GM18873 (cell line): ENCODE results near the gene PRMT7.

Experiments
- ATAC-seq: cut with Tn5 transposase; IDR thresholded peaks from one replicate; pipeline ENCODE4 v1.9.1; 2021; ENCODE audit warnings: mild to moderate bottlenecking, moderate library complexity, moderate number of reproducible peaks; ENCODE audit not compliant: unreplicated experiment, low FRiP score

Gene PRMT7

GRCh38 chr16:68372381-68372720 is 61.5 kb downstream of the PRMT7 start:
- ATAC-seq = no peak

DNA sequence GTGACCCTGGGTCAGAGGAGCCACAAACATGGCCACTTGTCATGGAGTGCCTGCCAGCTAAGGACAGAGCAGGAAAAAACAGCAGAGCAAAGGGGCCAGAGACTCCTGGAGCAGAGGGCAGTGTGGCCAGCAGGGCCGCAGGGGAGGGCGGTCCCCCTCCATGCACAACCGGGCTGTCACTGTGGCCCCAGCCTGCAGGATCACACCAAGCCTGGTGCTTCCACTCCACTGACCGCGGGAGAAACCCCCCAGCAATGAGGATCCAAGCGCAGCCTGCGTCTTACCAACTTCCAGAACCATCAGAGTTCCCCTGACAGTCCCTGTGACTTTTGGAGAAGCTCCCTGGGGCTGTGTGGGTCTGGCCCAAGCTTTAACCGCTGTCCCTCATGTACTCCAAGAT is 62.0 kb downstream of the PRMT7 start:
- no peak for ATAC-seq

DNA sequence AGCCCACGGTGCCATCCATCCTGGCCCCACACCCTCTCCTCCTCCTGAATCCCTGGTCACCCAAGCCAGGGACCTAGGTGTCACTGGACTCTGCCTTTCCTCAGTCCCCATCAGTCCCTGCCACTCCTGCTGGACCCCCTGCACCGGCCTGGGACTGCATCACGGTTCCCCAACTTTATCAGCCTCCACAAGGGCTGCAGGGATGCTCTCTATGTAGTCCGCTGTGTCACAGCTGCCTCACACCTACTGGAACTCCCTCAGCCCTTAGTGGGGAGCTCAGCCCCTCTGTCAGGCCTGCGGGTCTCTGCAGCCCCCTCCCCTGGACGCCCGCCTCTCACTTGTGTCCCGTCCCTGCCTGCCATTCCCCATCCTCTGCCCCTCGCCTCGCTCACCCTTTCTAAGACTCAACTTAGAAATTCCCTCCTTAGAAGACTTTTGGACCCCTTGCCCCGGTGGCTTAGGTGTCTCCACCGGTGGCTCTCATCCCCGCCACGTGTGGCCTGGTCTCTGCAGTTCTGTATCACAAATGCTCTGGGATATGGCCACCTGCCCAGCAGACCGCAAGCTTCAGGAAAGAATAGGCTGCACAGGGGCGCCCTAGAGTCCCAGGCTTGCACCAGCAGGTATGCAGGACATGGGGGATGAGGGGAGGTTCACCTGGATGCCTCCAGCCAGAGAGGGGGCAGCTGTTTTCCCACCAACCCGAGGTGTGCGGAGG is 62.9 kb downstream of the PRMT7 start:
- ATAC-seq = no peak

DNA sequence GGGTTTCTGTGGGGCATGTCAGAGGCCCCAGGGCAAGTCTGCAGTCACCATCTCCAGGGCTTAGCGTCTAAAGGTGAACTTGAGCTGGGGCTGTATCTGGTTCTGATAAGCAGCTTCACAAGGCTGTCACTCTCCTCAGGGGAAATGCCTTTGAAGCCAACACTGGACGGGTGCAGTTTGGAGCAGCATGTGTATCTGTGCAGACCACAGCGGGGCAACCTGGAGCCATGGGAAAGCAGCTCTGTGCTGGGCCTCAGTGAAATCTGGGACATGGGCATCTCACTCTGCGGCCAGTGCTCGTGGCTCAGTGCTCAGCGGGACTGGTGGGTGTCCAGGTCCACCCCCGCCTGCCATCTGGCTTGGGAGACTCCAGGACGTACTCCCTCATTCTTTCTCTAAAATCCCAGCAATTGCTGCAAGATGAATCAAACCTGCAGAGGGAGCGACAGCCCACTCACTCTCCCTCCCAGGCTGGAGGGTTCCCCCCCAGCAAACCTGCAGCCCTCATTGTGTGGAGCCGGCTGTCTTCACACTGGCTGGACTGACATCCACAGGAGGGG is 63.5 kb downstream of the PRMT7 start:
- no peak for ATAC-seq

- no peak for ATAC-seq
Observed at GRCh38 chr16:68374961-68375660, 64.3 kb downstream of the PRMT7 start.

DNA sequence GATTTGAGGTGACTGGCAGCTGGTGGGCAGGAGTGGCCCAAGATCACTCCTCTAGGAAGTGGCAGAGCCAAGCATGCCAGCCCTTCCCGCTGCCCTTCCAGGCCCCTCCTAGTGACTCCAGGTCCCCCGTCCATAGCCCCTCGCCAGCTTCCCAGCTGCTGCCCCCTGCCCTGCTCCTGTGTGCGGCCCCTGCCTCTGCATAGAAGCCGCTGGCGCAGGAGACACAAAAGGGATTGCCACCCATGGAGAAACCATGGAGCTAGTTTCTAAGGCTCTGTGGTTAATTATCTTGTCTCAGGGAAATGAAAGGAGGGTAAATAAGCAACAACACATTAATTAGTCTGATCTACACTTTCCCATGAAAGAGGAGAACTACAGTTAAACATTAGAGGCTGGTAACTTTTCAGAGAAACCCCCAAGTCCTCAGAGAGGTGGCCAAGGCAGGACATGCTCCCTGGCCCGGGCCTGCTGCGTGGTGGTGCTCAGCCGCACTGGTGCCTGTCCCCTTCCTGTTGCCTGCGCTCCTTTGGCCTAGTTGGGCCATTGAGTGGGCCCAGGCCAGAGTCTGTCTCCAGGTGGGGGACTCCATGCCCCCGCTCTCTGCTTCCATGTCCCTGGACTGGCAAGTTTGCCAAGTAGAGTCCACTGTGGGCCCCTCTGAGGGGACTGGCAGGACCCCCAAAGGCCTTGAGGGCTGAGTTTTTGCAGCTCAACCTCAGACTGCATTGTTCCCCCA is 65.2 kb downstream of the PRMT7 start:
- no peak for ATAC-seq

DNA sequence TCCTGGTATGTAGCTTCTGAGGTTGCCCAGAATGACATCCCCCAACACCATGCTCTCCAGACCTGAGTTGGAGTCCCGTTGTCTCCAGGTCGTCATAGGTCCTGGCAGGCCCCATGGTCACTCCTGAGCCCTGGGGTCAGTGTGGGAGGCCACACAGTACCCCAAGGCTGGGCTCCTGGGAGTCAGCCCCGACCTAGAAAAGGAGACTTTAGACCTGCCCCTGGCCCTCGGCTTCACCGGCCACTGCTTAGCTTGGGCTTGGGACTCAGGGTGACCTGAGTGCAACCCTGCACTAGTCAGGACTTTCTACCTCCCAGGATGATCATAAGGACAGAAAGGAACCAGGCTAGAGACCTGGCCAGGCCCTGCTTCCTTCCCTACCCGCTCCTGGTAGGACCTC is 65.8 kb downstream of the PRMT7 start:
- no peak for ATAC-seq

DNA sequence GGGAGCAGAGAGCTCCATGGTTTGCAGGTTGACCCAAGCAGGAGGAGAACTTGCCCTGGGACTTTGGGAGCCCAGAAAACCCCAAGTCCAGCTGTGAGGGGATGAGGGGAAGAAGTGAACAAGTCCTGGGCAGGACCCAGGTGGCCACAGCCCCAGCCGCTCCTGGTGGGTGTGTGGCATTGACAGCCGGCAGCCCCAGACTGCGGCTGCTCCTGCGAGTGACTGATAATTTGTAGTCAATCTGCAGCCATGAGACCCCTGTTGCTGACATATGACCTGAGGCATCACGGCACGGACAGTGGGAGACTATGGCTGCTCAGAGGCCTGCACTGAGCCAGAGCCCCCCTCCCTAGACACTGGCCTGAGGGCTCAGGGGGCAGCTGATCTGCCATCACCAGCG is 66.4 kb downstream of the PRMT7 start:
- no peak for ATAC-seq

DNA sequence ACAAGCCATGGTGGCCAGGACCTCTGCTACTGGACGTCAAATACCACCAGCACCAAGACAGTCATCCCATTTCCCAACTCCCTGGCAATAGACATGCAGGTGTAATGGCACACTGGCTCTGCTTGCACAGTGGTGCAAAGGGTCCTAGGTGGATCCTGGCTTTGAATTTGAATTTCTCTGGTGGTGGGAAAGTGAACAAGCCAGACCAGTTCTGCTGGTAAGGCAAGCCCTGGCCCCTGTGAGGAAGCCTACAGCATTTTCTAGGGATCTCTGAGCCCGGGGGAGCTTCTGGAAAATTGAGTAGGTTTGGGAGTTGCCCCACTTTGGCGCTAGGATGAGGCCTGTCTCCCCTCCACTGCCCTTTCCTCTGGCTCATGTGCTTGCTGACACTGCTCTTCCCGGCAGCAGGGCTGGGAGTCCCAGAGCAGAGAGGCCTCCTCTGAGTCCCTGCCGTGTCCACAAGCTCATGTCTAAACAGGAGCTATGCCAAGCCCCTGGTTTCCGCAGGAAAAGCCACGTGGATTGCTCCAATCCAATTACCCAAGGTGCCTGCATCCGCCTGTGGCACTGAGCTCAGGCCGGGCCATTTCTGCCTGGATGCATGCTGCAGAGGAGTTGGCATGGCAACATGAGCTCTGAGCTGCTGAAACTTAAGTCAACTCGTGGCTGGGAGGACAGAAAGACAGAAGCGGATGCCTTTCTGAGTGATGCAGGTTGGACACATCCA is 67.0 kb downstream of the PRMT7 start:
- ATAC-seq = no peak

DNA sequence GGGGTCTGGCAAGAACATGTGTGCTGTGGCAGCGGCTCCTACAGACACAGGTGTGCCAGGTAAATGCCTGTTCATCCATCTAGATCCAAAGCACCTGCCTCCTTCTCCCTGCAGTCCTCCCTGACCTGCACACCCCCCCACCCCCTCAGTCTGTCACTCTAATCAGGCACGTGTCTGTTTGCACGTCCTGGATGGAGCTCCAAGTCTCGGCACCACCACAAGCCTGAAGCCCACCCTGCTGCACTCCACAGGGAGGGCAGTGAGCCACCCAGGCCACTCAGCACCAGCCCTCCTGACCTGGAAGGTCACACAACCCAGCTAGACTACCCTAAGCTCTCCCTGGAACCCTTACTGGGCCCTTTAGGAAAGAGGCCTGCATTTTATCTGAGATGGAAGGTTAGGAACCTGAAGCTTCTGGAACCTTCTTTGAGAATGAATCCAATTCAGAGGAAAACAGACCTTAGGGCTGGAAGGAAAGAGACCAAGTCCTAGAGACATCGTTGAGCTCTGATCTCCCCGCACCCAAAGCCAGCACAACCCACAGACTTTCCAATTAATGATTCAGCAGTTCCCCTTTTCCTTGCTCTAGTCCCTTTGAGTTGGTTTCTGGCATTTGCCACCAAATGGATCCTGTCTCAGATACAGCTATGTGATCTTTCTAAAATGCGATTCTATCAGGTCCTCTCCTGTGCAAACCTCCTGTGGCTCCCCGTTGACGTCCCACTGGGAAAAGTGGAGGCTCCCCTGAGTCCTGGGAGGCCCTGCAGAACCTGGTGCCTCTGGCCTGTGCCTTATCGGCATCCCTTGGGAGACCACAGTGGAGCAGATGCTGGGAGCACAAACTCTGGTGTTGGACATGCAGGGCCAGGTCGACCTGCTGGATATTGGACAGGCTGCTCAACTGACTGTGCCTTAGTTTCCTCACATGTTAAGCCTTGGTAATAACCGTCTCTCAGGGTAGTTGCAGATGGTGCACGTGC is 67.9 kb downstream of the PRMT7 start:
- no peak for ATAC-seq

DNA sequence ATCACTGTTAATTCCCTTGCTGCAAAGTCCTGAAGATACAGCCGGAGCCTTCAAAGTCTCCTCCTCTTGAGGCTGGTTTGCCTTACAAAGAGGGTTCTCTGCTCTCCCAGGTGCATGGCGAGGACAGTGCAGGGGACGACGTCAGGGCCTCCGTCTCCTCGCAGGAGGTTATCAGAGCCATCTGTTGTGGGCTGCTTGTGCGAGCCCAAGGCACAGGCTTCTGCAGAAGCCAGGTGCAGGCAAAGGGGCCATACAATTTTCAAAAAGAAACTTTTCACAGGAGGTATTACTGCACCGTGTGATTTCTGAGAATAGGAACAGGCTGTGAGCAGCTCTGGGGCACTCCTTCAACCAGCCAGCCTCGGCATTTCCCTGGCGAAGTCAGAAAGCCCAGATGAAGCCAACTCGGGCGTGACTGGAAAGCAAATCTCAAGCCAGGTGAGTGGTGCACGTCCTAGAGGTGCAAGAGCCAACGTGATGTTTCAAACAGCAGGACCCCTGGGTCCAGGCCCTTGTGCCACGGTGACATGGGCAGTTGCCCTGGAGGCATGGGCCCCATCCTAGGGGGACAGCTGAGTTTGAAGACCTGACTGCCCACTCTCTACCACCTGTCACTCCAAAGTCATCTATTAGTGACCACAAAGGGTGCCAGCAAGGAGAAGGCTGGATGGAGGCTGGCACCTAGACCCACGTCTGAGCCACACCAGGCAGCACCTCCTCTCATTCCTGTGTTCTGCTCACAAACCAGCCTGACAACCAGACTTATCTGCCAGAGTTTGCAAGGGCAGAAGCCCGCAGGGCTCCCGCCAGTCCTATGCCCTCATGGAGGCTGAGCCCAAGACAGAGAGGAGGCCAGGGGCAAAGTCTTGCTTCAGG is 68.9 kb downstream of the PRMT7 start:
- no peak for ATAC-seq

DNA sequence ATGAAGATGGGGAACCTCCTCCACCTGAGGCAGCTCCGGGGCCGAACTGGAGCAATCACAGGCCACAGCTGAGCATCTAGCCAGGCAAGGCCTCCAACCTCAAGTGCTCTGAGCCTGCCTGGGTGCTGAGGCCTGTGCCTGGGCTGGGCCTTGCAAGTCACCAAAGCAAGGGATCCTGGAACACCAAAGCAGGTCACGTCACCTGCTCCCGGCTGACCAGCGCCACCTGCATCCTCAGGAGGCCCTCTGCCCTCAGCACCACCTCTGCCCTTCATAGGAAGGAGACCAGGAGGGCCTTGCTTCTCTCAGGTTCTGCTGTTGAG is 69.5 kb downstream of the PRMT7 start:
- no peak for ATAC-seq

DNA sequence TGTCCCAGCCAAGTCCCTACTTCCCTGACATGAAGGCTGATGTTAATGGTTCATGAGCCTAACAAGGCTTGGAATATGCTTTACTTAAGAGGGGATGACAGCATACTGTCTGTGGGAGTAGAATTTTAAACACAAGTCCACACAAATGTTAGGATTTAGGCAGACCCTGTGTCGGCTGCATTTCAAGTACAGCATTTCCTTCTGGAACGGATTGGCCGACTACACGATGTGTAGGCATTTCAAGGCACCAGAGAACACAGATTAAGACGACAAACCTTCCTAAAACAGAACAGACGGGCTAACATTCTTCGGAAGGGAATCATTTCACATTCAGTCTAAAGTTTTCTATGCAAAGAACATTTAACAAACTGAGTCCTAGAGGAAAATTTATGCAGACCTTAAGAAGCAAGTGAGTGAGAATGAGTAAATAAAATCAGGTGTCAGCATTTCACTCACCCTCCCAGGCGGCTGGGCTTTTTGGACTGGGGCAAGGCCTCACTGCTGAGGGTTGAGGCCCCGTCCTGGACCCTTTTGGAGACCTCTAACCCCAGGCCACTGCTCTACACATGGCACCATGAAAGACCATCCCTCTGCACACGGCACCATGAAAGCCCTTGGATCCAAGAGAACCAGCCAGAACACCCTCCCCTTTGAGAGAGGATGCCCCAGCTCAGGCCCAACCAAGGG is 70.0 kb downstream of the PRMT7 start:
- no peak for ATAC-seq

- ATAC-seq = no peak
Observed at GRCh38 chr16:68381363-68381724, 70.5 kb downstream of the PRMT7 start.

DNA sequence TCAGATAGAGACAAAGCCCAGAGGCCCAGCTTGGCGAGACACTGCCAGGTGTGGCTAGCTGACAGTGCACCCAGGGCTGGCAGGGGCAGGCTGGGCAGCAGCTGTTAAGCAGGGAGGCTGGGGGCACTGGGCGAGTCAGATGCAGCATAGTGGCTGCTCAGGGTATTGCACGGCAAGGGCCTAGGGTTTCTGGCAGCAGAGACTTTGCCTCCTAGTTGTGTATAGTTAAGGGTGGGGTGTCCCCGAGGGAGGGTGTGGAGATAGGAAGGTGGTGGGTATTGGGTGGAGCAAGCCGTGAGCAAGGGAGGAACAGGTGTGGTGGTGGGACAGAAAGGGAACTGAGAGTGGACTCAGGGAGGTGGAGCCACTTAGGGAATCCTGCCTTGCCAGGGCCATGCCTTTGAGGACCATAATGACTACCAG is 71.5 kb downstream of the PRMT7 start:
- ATAC-seq = no peak

DNA sequence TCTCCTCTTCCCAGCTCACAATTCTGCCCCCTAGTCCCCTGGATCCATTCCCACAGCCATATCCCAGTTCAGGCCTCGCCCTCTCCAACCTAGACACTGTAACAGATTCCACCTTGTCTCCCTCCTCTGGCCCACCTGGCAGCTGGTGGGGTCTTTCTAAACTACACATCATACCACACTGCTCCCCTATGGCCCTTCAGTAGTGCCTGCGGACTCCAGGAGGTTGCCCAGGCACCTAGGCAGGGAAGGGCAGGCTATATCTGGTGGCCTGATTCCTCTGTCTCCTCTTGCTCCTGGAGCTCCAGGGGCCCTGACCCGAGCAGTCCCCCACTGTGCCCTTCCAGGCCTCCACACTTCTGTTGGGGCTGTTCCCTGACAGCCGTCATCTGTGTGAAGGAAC is 73.0 kb downstream of the PRMT7 start:
- ATAC-seq = no peak

- no peak for ATAC-seq
Observed at GRCh38 chr16:68384288-68385161, 73.7 kb downstream of the PRMT7 start.
